Fibroblast of skin of left quadriceps (primary cell): ENCODE data around the gene CENPM.

Source experiments
- DNase-seq, 2 experiments: peaks; one replicate each; pipeline ENCODE4 v3.0.0-alpha.2; 2013; ENCODE audit warnings: low read depth in 2 of 2

The CENPM gene

DNA sequence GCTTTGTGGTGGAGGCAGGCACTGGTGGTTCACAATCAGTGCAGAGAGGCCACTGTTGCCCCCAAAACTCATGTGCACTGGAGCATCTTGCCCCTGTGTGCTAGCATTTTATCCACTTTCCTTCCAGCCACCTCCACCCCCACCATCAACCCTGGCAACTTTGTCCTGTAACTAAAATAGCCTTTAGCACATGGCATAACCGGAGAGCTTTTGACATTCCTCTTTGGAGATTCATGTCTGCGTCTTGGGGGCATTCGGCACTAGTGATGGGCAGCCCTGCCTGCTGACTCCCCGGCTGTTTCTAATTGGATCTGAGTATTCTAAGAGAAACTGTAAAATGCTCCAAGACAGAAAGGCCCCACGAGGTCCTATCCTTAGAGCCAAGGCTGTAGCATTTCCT is 47.8 kb downstream of the CENPM start:
- DNase-seq, result no peak

DNA sequence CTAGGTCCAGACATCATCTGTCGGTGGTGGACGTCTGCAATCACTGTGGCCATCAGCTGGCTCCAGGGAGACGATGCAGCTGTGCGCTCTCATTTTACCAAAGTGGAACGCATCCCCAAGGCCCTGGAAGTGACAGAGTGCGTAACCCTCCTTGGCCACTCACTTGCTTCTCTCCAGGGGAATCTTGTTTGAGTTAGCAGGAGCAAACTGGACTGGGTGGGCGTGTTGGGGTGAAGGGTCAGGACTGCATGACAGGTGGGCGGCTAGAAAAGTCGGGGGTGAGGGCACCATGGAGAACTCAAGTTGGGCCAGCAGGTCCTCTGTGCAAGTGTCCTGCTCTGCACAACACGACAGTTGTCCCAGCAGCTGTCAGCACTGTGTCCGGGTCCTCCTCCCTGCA is 48.3 kb downstream of the CENPM start:
- no peak for DNase-seq

DNA sequence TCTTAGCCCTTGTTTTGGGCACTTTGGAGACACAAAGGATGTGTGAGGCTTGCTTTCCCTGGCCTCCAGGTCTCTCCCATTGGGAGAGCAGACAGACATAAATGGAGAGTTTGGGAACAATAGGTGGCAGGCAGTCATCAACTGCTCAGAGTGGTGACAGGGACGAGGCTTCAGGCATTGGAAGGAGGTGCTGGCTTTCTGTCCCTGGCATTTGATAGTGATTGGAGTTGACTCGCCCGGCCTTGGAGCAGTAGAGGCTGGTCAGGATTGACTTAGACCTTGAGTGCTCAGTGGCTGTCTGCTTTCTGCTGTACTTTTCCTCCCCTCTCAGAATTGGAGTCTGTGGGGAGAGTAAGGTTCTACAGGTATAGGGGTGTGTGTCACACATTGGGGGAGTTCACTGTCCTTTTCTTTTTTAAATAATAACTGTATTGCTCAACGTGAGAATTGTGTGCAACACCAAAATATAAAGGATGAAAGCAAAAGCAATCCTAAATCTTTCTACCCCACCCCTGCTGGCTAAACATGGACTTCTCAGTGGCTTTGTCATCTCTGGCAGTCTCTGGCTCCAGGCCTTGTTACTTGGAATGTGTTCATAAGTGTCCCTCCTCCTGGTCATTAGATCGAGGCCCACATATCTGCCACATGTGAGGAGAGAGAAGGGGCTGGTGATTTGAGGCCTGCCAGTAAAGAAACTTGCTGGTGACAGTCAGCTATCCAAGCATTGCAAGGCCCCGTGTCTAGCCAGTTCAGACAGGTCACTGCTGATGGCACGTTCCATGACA is 53.2 kb downstream of the CENPM start:
- DNase-seq, result no peak

DNA sequence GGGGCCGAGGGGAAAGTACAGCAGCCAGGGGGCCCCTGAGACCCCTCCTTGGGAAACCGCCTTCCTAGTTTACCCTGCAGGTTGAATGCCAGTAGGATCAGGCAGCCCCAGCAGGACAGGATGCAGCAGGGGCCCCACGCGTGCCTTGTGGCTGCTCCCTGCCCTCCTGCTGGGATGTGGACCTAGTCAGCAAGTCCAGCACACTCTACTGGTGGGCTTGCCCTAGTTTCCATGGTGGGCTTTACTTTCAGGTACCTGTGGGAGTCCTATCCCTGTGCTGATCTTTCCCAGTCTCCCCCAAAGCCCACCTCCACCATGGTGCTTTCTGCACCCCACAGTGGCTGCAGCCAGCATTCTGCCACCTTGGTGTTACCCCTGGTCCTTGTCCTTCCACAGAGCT is 54.2 kb downstream of the CENPM start:
- no peak for DNase-seq

DNA sequence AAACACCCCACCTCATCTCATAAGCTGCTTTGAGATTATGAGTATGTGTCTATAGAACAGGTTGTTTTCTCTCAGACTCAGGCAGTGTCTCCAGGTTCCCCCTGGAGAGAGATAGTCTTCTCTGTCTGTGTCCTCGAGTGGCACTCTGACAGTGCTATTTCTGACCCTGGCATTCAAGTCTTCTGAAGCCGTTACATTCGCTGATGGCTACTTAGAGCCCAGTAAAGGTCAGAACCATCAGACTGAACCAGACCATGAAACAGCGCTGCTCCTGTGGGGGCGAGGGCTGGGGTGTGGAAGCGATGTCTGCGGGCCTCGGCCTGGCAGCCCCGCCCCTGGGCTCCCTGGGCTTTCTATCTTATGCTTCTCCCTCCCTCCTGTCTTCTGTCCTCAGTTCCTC is 55.5 kb downstream of the CENPM start:
- DNase-seq, result no peak
